ENCODE results near the gene NDUFAF2.

Gene NDUFAF2

DNA sequence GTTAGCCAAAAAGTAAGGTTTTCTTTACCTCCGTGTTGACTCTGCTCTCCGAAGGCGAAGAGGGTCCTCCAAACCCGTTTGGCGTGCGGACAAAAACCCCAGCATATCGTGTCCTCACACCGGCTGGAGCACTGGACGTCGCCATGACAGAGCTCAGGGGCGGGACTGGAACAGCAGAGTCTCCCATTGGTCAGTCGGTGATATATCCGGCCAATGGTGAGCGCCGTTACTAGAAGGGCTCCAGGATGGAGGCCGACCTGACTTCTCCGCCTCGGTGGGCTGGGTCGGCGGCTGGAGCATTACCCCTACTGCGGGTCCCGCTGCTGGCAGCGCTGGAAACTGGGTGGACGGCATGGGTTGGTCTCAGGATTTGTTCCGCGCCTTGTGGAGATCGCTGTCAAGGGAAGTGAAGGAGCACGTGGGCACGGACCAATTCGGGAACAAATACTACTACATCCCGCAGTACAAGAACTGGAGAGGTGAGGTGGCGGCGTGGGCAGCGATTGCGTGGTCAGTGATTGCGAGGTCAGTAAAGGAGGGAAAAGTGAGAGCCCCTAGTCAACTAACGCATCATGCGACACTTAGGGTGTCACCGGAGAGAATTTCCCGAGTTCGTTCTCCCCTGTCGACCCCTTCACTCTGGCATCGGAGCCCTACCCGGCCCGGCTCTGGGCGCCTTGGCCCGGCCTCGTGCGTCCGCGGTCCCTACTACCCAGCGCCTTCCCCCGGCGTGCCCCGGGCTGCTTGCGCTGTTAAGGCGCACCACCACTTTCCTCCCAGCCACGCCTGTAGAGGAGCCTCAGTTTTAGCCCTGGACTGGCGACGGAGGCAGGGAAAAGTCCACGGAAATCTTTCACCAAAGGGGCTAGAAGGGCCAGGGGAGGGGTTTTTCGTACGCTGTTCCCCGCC is at the start of gene NDUFAF2, which contains the start of gene ERCC8 (continued):
- TF ChIP-seq ZNF560 (tag by site-specific recombination; IDR thresholded peaks at IDR 0.05; ENCODE audit: borderline replicate concordance) (no peak), ZNF302 (tag by site-specific recombination; IDR thresholded peaks at IDR 0.05; ENCODE audit: low read depth) (no peak), GLI4 (tag by site-specific recombination; IDR thresholded peaks at IDR 0.05) (peak; percentile 56; the same call in 1 of the 2 replicates), ZNF146 (tag by site-specific recombination; IDR thresholded peaks at IDR 0.05) (no peak), ZNF776 (tag by site-specific recombination; IDR thresholded peaks at IDR 0.05; ENCODE audit: borderline replicate concordance) (no peak), ZNF366 (tag by site-specific recombination; conservative IDR thresholded peaks at IDR 0.05) (peak; percentile 37; the same call in 1 of the 2 replicates), ZFHX2 (tag by site-specific recombination; conservative IDR thresholded peaks at IDR 0.05) (peak; percentile 88), ZNF629 (tag by site-specific recombination; IDR thresholded peaks at IDR 0.05) (no peak; the same call in 1 of the 2 replicates), ZNF768 (tag by site-specific recombination; IDR thresholded peaks at IDR 0.05) (no peak), HOXD13 (CRISPR knock-in tag; IDR thresholded peaks at IDR 0.05; ENCODE audit: borderline replicate concordance) (no peak), SCRT1 (tag by site-specific recombination; IDR thresholded peaks at IDR 0.05; ENCODE audit: borderline replicate concordance) (no peak), ZNF311 (tag by site-specific recombination; IDR thresholded peaks at IDR 0.05; ENCODE audit: borderline replicate concordance) (no peak), ZNF660 (tag by site-specific recombination; IDR thresholded peaks at IDR 0.05) (peak; percentile 10; the same call in 1 of the 2 replicates), ZNF133 (tag by site-specific recombination; IDR thresholded peaks at IDR 0.05) (no peak), ZFP37 (tag by site-specific recombination; IDR thresholded peaks at IDR 0.05) (peak; percentile 83), ZXDB (tag by site-specific recombination; IDR thresholded peaks at IDR 0.05) (peak; percentile 71; the same call in 1 of the 2 replicates), ZNF529 (tag by site-specific recombination; IDR thresholded peaks at IDR 0.05; ENCODE audit: insufficient replicate concordance) (no peak), ZNF76 (tag by site-specific recombination; IDR thresholded peaks at IDR 0.05; ENCODE audit: borderline replicate concordance, low read depth) (peak; percentile 88), ZNF354C (tag by site-specific recombination; IDR thresholded peaks at IDR 0.05; ENCODE audit: borderline replicate concordance, low read depth) (no peak), ZNF404 (tag by site-specific recombination; IDR thresholded peaks at IDR 0.05) (no peak), ZNF561 (tag by site-specific recombination; IDR thresholded peaks at IDR 0.05; ENCODE audit: borderline replicate concordance) (no peak), ZIC2 (tag by site-specific recombination; IDR thresholded peaks at IDR 0.05) (peak; percentile 56; the same call in 1 of the 2 replicates)
- TF ChIP-seq, protein P1, sequence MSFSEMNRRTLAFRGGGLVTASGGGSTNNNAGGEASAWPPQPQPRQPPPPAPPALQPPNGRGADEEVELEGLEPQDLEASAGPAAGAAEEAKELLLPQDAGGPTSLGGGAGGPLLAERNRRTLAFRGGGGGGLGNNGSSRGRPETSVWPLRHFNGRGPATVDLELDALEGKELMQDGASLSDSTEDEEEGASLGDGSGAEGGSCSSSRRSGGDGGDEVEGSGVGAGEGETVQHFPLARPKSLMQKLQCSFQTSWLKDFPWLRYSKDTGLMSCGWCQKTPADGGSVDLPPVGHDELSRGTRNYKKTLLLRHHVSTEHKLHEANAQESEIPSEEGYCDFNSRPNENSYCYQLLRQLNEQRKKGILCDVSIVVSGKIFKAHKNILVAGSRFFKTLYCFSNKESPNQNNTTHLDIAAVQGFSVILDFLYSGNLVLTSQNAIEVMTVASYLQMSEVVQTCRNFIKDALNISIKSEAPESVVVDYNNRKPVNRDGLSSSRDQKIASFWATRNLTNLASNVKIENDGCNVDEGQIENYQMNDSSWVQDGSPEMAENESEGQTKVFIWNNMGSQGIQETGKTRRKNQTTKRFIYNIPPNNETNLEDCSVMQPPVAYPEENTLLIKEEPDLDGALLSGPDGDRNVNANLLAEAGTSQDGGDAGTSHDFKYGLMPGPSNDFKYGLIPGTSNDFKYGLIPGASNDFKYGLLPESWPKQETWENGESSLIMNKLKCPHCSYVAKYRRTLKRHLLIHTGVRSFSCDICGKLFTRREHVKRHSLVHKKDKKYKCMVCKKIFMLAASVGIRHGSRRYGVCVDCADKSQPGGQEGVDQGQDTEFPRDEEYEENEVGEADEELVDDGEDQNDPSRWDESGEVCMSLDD (tag by site-specific recombination; IDR thresholded peaks at IDR 0.05), result no peak
- TF ChIP-seq, protein P2, sequence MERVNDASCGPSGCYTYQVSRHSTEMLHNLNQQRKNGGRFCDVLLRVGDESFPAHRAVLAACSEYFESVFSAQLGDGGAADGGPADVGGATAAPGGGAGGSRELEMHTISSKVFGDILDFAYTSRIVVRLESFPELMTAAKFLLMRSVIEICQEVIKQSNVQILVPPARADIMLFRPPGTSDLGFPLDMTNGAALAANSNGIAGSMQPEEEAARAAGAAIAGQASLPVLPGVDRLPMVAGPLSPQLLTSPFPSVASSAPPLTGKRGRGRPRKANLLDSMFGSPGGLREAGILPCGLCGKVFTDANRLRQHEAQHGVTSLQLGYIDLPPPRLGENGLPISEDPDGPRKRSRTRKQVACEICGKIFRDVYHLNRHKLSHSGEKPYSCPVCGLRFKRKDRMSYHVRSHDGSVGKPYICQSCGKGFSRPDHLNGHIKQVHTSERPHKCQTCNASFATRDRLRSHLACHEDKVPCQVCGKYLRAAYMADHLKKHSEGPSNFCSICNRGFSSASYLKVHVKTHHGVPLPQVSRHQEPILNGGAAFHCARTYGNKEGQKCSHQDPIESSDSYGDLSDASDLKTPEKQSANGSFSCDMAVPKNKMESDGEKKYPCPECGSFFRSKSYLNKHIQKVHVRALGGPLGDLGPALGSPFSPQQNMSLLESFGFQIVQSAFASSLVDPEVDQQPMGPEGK (tag by site-specific recombination; IDR thresholded peaks at IDR 0.05), result peak; percentile 38; the same call in 1 of the 2 replicates
- TF ChIP-seq, protein P3, sequence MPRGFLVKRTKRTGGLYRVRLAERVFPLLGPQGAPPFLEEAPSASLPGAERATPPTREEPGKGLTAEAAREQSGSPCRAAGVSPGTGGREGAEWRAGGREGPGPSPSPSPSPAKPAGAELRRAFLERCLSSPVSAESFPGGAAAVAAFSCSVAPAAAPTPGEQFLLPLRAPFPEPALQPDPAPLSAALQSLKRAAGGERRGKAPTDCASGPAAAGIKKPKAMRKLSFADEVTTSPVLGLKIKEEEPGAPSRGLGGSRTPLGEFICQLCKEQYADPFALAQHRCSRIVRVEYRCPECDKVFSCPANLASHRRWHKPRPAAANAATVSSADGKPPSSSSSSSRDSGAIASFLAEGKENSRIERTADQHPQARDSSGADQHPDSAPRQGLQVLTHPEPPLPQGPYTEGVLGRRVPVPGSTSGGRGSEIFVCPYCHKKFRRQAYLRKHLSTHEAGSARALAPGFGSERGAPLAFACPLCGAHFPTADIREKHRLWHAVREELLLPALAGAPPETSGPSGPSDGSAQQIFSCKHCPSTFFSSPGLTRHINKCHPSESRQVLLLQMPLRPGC (tag by site-specific recombination; IDR thresholded peaks at IDR 0.05), result 0 out of 2 replicates have a peak, but pooled peaks have one; percentile 21
- TF ChIP-seq, protein P4, sequence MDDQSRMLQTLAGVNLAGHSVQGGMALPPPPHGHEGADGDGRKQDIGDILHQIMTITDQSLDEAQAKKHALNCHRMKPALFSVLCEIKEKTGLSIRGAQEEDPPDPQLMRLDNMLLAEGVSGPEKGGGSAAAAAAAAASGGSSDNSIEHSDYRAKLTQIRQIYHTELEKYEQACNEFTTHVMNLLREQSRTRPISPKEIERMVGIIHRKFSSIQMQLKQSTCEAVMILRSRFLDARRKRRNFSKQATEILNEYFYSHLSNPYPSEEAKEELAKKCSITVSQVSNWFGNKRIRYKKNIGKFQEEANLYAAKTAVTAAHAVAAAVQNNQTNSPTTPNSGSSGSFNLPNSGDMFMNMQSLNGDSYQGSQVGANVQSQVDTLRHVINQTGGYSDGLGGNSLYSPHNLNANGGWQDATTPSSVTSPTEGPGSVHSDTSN (CRISPR knock-in tag; IDR thresholded peaks at IDR 0.05), result no peak
- TF ChIP-seq, protein P5, sequence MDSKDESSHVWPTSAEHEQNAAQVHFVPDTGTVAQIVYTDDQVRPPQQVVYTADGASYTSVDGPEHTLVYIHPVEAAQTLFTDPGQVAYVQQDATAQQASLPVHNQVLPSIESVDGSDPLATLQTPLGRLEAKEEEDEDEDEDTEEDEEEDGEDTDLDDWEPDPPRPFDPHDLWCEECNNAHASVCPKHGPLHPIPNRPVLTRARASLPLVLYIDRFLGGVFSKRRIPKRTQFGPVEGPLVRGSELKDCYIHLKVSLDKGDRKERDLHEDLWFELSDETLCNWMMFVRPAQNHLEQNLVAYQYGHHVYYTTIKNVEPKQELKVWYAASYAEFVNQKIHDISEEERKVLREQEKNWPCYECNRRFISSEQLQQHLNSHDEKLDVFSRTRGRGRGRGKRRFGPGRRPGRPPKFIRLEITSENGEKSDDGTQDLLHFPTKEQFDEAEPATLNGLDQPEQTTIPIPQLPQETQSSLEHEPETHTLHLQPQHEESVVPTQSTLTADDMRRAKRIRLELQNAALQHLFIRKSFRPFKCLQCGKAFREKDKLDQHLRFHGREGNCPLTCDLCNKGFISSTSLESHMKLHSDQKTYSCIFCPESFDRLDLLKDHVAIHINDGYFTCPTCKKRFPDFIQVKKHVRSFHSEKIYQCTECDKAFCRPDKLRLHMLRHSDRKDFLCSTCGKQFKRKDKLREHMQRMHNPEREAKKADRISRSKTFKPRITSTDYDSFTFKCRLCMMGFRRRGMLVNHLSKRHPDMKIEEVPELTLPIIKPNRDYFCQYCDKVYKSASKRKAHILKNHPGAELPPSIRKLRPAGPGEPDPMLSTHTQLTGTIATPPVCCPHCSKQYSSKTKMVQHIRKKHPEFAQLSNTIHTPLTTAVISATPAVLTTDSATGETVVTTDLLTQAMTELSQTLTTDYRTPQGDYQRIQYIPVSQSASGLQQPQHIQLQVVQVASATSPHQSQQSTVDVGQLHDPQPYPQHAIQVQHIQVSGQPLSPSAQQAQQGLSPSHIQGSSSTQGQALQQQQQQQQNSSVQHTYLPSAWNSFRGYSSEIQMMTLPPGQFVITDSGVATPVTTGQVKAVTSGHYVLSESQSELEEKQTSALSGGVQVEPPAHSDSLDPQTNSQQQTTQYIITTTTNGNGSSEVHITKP (tag by site-specific recombination; IDR thresholded peaks at IDR 0.05), result 0 out of 2 replicates have a peak, but pooled peaks have one; percentile 44

Data from HEK293 (cell line).